Activated CD8-positive, alpha-beta memory T cell treated with anti-CD3 and anti-CD28 coated beads for 36 hours (primary cell): ENCODE data around the gene FBXL13. TPM values are rescaled to one million over a fixed set of nuclear protein-coding genes. Genes with fewer than 3 reads are reported as not detected.
"Not testable (repeated sequence)": the region's sequence is repeated elsewhere in the genome, so short reads cannot be mapped to it uniquely, and the experiment has no call there.

Experiments
- CTCF ChIA-PET: fragments of 350-600 bp; sonication (Branson Sonifier 250); formaldehyde crosslinking; loops from one replicate; lab custom pipeline; 2021; ENCODE audit warnings: antibody characterized with exemption; lab: Charles Lee
- POLR2A ChIA-PET: fragments of 350-600 bp; sonication (Branson Sonifier 250); formaldehyde crosslinking; loops from one replicate; lab custom pipeline; 2021; ENCODE audit warnings: antibody characterized with exemption; lab: Charles Lee
- total RNA-seq, 2 experiments: library from RNA; stranded (reverse); gene quantifications; one replicate each; pipeline ENCODE4 v1.2.3, GENCODE V29; 2021

FBXL13 gene
- total RNA-seq, 2 experiments from 2014 or later, result 0.78 to 0.86 TPM

DNA sequence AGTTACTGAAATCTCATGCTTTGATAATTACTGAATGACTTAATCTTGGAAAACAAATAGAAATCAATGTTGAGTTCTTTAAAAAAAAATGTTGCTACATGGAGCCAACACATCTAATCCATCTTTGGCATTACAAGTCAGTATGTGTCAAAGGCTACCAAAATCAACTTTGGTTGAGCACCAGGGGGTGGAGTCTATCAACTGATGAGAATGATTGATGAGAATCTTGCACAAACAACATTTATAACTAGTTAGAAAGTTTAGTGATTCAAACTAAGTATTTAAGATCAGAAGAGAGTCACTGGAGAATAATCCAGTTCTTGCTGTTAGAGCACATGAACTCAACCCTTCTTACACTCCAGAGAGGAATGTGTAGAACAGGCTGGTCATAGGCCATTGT, 232.3 kb downstream of the FBXL13 start:
- ChIA-PET POLR2A (no interaction called here), CTCF (no interaction called here)

DNA sequence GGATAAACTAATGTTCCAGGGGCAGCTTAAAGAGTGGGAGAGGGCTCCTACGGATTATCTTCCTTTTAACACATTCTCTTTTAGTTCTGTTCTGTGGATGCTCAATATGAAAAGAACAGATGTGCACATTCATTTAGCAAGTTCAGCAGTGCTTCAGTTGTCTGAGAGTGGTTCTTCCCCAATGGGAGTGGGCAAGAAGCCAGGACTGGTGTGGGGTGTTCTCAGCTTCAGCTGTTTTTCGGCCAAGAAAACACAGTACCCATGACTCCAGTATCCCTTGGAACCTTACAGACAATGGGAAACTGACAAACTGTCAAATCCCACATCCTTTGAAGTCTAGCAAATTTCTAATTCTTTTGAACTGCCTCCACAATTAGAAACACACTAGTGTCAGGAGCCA, 233.3 kb downstream of the FBXL13 start:
- CTCF ChIA-PET, result no interaction called here
- POLR2A ChIA-PET, result no interaction called here

DNA sequence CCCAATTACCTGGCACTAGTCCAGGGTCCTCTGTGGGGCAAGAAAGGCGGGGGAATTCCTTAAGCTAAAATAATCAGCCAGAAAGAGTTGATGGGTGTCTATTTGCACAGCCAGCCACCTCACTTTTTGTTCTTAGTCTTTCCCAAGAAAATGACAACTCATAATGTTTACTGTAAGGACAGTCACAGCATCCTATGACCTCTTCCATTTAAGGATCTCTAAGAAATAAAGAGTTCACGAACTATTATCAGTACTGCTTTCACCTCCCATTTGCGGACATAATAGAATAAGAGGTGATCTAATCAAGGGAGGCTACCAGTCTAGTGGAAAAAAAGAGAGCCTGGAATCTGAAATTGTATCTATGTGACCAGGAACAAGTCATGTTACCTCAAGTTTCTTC, 234.2 kb downstream of the FBXL13 start:
- ChIA-PET POLR2A (no interaction called here), CTCF (no interaction called here)

DNA sequence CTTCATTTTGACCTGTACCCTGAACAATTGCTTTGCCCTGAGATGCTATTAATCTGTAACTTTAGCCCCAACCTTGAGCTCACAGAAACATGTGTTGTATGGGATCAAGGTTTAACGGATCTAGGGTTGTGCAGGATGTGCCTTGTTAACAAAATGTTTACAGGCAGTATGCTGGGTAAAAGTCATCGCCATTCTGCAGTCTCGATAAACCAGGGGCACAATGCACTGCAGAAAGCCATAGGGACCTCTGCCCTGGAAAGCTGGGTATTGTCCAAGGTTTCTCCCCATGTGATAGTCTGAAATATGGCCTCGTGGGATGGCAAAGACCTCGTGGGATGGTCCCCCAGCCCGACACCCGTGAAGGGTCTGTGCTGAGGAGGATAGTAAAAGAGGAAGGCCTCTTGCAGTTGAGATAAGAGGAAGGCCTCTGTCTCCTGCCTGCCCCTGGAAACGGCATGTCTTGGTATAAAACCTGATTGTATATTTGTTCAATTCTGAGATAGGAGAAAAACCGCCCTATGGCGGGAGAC, 236.0 kb downstream of the FBXL13 start:
- POLR2A ChIA-PET, CTCF ChIA-PET: not testable (repeated sequence)

DNA sequence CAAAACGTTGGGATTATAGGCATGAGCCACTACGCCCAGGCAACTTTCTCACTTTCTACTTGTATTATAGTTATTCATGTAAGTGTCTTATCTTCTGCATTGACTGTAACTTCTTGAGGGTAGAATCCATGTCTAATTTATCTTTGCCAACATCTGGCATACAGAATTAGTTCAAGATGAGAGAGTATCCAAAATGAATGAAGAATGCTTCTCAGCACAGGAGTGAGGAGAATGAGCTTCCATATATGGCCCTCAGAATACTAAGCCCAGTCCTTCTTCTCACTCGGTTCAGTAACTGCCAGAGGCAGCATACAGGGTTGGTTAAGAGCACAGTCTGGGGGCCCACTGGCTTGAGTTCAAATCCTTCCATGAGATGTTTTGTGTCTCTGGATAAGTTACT, 236.8 kb downstream of the FBXL13 start:
- POLR2A ChIA-PET, result no interaction called here
- CTCF ChIA-PET, result interaction anchor here (0.5 to 0.6 kb wide), 2 partner anchors 80 to 1984 kb away, joined by 3 to 4 read pairs; no protein-coding TSS in a partner anchor

DNA sequence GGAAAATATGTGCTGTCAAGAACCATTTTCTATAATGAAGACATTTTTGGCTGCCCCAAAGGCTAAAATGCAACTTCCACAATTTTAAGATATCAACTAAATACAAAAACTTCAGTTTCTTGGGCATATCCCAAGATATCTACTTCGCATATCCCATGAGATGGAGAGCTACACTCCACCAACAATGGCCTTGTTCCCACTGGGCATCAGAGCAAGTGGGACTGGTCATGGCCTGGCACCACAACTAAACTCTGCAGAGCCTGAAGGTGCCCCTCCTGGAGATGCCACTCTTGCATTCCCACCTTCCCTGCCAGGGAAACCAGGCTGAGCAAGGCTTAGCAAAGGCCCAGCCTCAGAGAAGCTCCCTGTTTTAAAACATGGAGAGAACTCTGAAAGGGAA, 237.6 kb downstream of the FBXL13 start:
- ChIA-PET POLR2A (no interaction called here), CTCF (interaction anchor here (0.6 kb wide), 1 partner anchor 79 kb away, joined by 4 read pairs; no protein-coding TSS in a partner anchor)

DNA sequence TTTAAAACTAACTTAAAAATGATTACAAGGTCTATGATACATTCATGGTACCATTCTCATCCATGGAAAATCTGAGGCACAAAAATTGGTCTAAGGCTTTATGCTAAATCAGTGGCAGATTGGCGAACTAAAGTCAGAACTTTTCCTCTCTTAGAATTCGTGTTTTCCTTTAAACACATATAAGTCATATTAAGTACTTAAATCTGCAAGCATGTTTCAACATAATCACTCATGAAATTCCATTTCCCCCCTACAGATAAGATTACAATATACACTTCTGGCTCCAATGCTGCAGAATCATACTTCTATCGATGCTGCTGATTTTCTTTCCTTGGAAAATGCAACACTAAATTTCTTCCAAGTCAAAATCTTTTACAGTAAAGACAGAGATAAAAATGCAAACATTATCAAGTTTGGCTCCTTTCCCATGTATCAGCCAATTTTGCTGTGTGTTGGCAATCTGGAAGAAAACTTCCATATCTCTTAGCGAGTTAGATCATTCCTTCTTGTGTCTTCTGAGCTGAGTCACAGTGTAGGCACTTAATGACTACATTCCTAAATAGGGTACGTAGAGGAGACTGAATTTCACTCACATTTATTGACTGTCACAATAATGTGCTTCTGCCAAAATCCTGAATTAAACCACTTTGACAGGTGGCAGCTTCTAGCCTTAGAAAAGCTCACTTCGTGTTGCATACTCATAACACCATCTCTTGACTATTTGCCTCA, 238.2 kb downstream of the FBXL13 start:
- ChIA-PET POLR2A (no interaction called here), CTCF (no interaction called here)

DNA sequence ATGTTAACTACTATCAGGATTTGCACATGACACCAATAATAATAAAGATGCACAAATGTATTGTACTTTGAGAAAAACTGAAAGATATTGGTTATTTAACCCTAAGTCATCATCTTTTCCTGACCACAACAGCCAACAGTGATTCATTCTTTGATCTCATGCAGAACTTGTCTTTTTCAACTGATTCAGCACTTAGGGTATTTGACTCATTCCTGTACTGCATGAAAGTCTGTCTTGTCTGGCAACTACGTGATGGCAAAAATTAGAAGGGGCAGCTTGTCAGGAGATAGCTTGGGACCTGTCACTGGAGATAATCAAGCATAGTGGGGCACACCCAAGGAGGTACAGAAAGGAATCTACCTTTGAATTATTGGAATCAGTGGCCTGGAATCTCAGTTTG, 239.6 kb downstream of the FBXL13 start:
- POLR2A ChIA-PET, result interaction anchor here (0.6 to 0.7 kb wide), 2 partner anchors 11 to 17 kb away, joined by 3 read pairs; no protein-coding TSS in a partner anchor
- CTCF ChIA-PET, result interaction anchor here (1.4 kb wide), 1 partner anchor 19 kb away, joined by 4 read pairs; no protein-coding TSS in a partner anchor

DNA sequence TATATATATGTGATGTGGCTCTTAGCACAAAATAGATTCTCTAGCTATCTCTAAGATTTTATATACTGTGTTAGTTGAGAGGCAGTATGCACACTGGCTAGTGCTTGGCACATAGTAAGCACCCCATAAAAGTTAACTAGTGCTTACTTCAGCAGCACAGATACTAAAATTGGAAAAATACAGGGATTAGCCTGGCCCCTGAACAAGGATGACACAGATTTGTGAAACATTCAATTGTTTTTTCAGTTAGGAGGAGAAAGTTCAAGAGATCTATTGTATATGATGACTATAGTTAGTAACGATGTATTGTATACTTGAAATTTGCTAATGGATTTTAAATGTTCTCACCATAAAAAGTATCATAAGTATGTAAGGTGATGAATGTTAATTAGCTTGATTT, 240.1 kb downstream of the FBXL13 start:
- POLR2A ChIA-PET, result no interaction called here
- CTCF ChIA-PET, result interaction anchor here (1.4 kb wide), 1 partner anchor 19 kb away, joined by 4 read pairs; no protein-coding TSS in a partner anchor

DNA sequence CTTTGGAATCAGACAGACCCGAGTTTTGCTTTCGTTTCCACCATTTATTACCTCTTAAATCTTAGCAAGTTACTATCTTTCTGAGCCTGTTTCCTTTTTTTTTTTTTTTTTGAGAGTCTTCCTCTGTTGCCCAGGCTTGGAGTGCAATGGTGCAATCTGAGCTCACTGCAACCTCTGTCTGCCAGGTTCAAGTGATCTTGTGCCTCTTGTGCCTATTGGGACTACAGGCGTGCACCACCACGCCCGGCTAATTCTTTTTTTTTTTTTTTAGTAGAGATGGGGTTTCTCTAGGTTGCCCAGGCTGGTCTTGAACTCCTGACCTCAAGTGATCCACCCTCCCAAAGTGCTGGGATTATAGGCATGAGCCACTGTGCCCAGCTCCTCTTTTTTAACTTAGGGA, 241.3 kb downstream of the FBXL13 start:
- POLR2A ChIA-PET, result no interaction called here
- CTCF ChIA-PET, result interaction anchor here (1.1 kb wide), 1 partner anchor 20 kb away, joined by 4 read pairs; no protein-coding TSS in a partner anchor

DNA sequence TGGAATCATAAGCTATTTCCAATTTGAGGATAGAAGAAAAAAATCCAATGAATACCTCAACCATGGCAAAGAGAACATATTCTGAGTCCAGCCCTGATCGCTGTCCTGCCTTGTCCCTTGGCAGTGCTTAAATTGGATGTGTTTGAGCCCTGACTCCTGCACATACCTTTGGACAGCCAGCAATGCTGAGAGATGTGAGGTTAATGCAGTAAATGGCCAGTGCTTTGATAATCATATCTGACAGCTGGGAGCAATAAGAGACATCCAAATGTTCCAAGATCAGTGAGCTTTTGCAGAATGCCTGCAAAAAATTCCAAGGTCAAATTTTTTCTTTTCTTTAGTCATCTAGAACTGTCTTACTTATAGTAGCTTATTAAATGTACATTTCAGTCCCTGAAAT, 241.9 kb downstream of the FBXL13 start:
- CTCF ChIA-PET, result interaction anchor here (1.1 kb wide), 1 partner anchor 19 kb away, joined by 4 read pairs; no protein-coding TSS in a partner anchor
- POLR2A ChIA-PET, result no interaction called here

DNA sequence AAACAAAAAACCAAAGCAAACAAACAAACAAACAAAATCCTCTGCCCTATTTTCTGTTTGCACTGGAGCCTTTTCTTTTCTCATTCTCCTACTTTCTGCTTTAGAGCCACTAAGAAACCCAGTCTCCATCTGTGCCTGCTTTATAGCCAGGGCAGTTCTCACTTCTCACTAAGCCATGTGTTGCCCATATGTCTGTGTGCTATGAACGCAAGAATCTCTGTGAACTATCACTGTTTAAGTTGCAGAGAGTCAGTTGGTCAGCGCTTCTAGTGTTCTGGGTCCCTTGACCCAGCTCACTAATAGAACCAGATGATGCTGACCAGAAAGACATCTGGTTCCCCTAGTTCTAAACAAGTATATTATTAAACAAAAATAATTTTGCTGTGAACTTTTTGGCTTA, 244.4 kb downstream of the FBXL13 start:
- POLR2A ChIA-PET, result no interaction called here
- CTCF ChIA-PET, result no interaction called here

DNA sequence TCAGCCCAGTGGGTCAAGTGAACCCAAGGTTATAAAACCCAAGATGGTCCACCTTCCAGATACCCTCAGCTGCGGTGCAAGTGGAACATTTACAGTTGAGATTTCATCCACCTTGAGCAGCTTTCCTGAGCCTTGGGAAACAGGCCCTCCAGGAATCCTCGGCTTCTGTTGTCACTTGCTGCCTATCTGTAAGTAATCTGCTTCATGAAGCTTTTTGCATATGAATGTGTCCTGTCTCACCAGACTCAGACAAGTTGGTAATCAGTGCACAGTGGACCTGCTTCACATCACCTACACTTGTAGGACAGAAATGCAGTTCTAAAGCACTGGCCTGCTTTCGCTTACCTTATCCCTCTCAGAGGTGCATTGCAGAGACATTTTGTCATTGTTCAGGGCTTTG, 245.5 kb downstream of the FBXL13 start:
- CTCF ChIA-PET, result no interaction called here
- POLR2A ChIA-PET, result no interaction called here

DNA sequence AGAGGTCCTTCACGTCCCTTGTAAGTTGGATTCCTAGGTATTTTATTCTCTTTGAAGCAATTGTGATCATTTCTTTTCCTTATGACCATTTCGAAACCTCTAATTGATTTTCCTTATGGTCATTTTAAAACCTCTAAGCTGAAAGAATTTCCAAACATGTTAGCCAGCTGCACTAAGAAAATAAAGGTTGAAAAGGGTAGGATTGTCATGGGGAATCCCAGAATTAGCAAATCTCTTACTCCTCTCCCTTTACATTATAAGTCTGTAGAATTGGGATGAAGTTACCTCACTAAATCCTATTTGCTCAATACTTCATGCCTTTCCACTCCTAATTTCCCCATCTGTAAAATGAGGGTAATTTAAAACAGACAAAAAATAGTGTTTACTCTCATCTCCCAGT, 246.3 kb downstream of the FBXL13 start:
- CTCF ChIA-PET, result no interaction called here
- POLR2A ChIA-PET, result no interaction called here

DNA sequence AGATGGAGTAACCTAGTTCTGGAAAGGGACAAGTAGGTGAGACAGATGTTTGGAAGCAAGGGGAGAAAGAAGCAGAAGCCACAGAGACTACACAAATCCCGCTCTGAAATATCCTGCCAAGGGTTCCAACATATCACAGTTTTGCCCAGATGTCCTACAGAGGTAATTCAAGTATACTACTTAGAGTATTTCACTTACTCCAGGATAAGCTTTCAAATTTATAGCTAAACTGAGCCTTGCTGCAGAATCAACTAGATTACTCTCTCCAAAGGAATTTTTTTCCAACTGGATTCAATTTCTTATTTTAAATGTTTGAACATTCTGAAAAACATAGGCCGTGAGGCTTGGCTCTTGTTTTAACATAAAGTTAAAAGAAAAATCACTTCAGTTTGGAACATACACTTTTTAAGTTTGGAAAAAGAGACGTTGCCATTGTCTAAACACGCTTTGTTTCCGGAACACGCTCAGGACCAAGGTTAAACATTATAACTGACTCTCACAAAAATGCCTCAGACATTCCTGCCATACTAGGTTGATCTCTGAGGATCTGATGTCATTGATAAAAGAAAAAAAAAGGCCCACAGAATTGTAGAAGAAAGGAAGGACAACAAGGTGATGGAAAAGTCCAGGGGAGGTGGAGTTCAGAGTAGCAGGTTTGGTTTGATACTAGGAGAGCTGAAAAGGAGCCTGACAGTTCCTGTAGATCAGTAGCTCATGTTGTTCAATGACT, 251.0 kb downstream of the FBXL13 start:
- CTCF ChIA-PET, result no interaction called here

DNA sequence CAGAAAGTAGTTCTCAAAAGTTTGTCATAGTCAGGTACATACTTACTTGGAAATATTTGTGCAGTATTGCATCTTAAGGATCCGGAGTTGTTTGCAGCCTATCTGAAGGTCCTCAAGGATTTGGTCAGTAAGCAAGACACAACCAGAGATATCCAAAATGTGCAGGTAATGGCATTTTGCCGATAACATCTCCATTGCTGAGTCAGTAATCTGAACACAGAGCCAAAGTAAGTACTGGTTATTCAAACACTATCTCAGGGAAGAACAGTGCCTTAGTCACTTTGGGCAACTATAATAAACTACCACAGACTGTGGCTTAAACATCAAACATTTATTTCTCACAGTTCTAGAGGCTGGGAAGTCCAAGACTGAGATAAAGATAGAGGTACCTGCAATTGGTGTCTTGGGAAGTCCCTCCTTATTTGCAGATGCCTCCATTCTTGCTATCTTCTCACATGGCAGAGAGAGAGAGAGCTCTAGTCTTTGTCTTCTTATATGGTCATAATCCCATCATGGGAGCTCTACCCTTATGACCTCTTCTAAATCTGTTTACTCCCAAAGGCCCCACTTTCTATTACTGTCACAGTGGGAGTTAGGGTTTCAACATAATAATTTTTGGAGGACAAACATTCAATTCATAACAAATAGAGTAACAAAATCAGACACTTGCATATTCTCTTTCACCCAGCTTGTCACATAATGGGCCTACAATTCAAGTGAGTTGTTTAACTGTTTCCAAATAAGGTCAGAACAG, 252.4 kb downstream of the FBXL13 start:
- ChIA-PET CTCF (no interaction called here), POLR2A (no interaction called here)

More for the DNA sequence above, 251.0 kb downstream of the FBXL13 start:
- POLR2A ChIA-PET, result no interaction called here

DNA sequence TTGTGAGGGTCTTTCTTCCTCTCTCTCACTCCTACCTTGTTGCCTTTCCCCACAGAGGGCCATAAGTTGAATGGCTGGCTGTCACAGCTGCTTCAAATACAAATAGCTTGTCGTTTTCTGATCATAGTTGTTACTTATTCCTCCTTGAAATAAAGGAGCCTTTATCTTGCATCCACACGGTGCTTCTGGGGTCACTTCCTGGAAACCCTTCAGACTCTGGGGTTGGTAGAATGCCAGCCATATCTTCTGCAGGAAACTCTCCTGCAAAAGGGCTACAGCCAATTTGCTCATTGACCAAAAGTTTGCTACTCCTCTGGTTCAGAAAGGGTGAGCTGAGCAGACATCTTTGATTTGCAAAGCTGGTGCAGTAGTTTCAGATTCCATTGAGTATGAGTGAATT, 255.4 kb downstream of the FBXL13 start:
- CTCF ChIA-PET, result no interaction called here

DNA sequence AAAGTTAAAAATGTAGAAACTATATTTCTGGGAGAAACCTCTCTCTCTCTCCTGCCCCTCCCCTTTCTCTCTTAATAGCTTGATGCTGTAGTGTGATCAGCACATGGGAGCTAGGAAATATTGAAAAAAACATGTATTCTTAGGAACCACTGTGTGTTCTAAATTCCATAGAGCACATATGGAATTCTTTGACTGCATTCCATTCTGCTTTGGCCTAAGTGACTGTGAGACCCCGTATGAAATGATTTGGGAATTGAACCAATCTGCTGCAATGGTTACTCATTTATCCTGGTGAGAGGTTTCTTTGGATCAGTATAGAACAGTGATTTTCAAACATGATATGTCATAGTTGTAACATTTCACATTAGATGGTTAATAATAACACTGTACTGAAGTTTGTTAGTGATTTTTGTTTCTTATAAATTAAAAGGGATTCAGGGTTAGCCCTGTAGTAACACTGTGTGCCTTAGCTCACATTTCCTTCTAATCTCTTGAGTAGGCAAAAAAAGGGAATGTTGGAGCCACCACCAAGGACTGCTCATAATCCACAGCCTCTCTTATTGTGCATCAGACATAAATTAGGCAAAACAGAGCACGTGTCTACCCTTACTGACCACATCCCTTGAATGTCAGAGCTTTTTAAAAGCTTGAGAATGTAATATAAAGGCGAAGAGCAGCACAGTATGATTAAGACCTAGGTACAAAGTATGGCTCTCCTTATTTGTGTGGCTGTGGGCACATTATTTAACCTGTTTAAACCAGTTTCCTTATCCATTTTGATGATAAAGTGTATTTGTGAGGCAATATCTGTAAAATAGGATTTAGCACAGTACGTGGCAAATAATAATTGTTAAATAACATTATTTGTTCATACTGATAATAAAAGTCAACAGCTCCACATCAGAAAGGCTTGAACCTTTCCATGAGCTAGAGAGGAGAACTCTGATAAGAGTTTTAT, 256.7 kb downstream of the FBXL13 start:
- ChIA-PET CTCF (no interaction called here), POLR2A (interaction anchor here (0.7 kb wide), 1 partner anchor 17 kb away, joined by 3 read pairs; no protein-coding TSS in a partner anchor)

More for the DNA sequence above, 255.4 kb downstream of the FBXL13 start:
- POLR2A ChIA-PET, result no interaction called here
